A172 (cell line): ENCODE data around the gene UBAP1L. TPM values are rescaled to one million over a fixed set of nuclear protein-coding genes. Genes with fewer than 3 reads are reported as not detected.

Source experiments
- DNase-seq: peaks from one replicate; pipeline ENCODE4 v3.0.0-alpha.2; 2015; ENCODE audit warnings: low spot score
- total RNA-seq: library from RNA; depleted of rRNA; stranded (reverse); fragments of >200 nt; shearing (Covaris generic); gene quantifications from 2 replicates; pipeline ENCODE4 v1.2.3, GENCODE V29; 2014; rRNA removed

Gene UBAP1L
- total RNA-seq, 1 experiment from 2014 or later, result 0.05 TPM

DNA sequence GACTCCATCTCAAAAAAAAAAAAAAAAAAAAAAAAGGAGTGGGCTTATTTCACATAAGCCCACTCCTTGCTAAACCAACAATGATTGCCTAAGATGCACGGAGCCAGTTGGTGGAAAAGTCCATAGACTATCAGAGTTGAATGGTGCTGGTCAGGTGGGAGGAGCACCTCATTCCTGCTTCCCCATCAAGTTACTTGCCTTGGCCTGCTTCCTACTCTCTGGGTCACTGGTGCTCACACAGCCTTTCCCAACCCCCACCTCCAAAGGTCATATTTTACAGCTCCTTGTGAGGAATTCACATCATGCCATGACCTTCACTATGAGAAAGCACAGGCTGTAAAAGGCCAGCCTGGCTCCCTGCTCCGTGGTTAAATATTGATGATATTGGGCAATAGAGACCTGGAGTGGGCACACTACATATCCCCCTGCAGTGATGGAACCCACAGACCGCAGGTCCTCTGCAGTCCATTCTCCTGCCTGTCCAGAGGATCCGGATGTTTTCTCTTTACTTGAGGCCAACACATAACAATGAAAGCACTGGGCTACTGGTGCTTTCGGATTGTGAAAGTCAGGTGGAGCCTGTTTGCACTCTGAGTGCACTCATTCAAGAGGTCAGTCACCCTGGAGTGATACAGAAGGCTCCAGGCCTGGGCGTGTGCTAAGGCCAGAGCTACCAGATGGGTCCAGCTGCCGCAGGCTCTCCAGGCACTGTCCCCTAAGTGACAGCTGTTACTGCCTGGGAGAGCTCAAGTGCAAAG lies 70.1 kb downstream of the UBAP1L start, which contains the start of gene SLC51B:
Gene SLC51B, plus strand, starts transcription at position 664 of the 758 bp plus-strand sequence. CDS start 4,618 bp downstream, outside the sequence.
- no peak for DNase-seq

- peak; percentile 32 for DNase-seq
Observed at GRCh38 chr15:65044218-65044617, 70.8 kb downstream of the UBAP1L start.

DNA sequence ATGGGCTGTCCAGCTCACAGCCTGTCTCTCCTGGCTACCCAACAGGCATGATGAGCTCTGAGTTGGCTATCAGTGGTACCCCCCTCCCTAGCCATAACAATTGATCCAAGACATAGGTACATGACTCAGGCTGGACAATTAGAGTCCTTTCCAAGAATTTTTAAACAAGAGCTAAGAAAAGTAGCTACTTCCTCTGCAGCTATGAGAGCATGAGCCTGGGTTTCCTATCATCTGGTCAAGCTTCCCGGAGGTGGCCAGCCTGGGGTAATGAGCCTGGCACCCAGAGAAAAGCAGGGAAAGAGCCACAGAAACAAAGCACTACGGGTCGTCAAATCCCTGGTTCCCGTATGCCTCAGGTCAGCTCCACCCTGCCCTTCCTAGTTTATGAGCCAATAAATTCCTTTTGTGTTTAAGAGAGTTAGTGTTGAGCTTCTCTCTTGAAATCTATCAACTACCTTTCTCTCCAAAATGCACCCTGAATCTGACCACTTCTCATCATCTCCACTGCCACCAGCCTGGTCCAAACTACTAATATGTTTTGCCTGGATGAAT lies 72.1 kb downstream of the UBAP1L start:
- DNase-seq, result no peak

Other genes starting within 250 kb of the UBAP1L start
- gene ANKDD1A, start 203.3 kb downstream of the UBAP1L start, total RNA-seq, result 5.9 and 15.7 TPM in 2 replicates
- gene SPG21, start 125.3 kb downstream of the UBAP1L start, total RNA-seq, result 102 and 113 TPM in 2 replicates
- 33.4 and 47.1 TPM in 2 replicates for gene MTFMT, start 85.6 kb downstream of the UBAP1L start, total RNA-seq
- not detected in 2 replicates for gene SLC51B, start 69.8 kb downstream of the UBAP1L start, total RNA-seq
- not detected in 2 replicates for gene RASL12, start 47.2 kb downstream of the UBAP1L start, total RNA-seq
- not detected in 2 replicates for gene KBTBD13, start 38.5 kb downstream of the UBAP1L start, total RNA-seq
- gene PDCD7, start 18.6 kb upstream of the UBAP1L start, total RNA-seq, result 18.2 and 18.7 TPM in 2 replicates
- gene CLPX, start 70.1 kb upstream of the UBAP1L start, total RNA-seq, result 27.1 and 34.7 TPM in 2 replicates
- not detected in 2 replicates for gene CILP, start 96.3 kb upstream of the UBAP1L start, total RNA-seq
- gene PARP16, start 171.7 kb upstream of the UBAP1L start, total RNA-seq, result 5.6 and 10.0 TPM in 2 replicates
- not detected in 2 replicates for gene RNU5A-1, start 180.9 kb upstream of the UBAP1L start, total RNA-seq
- not detected in 2 replicates for gene RNU5B-1, start 189.5 kb upstream of the UBAP1L start, total RNA-seq